GM23248 (cell line): ENCODE measurements around the gene IL32. TPM values are rescaled to one million over a fixed set of nuclear protein-coding genes. Genes with fewer than 3 reads are reported as not detected.

Source experiments
- DNase-seq: peaks from one replicate; pipeline ENCODE4 v3.0.0-alpha.2; 2015
- H2AFZ ChIP-seq: fragments of 200-600 bp; sonication (generic); 2 replicates; pipeline ENCODE4 v1.6.1; 2016; ENCODE audit warnings: antibody characterized with exemption
- H3F3A ChIP-seq: fragments of 200-600 bp; sonication (generic); 2 replicates; pipeline ENCODE4 v1.6.1; 2016; ENCODE audit warnings: mild to moderate bottlenecking, antibody characterized with exemption, mixed run types; ENCODE audit not compliant: insufficient read depth
- H3K27ac ChIP-seq: fragments of 200-600 bp; sonication (generic); 2 replicates; pipeline ENCODE4 v1.5.1; 2016; ENCODE audit warnings: mild to moderate bottlenecking
- H3K27me3 ChIP-seq: fragments of 200-600 bp; sonication (generic); replicated peaks from 2 replicates; pipeline ENCODE4 v1.6.1; 2016; ENCODE audit warnings: mild to moderate bottlenecking; ENCODE audit not compliant: insufficient read depth
- H3K36me3 ChIP-seq: fragments of 200-600 bp; sonication (generic); 2 replicates; pipeline ENCODE4 v1.6.1; 2016; ENCODE audit warnings: low read depth, mild to moderate bottlenecking
- H3K4me1 ChIP-seq: fragments of 200-600 bp; sonication (generic); 2 replicates; pipeline ENCODE4 v1.6.1; 2016; ENCODE audit warnings: mild to moderate bottlenecking; ENCODE audit not compliant: insufficient read depth
- H3K4me2 ChIP-seq: fragments of 200-600 bp; sonication (generic); one replicate; pipeline ENCODE4 v1.6.1; 2016; ENCODE audit warnings: mild to moderate bottlenecking; ENCODE audit not compliant: unreplicated experiment
- H3K4me3 ChIP-seq: fragments of 200-600 bp; sonication (generic); 2 replicates; pipeline ENCODE4 v1.5.1; 2016; ENCODE audit warnings: mild to moderate bottlenecking
- H3K79me2 ChIP-seq: fragments of 200-600 bp; sonication (generic); 2 replicates; pipeline ENCODE4 v1.6.1; 2016; ENCODE audit warnings: mild to moderate bottlenecking; ENCODE audit not compliant: insufficient read depth
- H3K9ac ChIP-seq: fragments of 200-600 bp; sonication (generic); 2 replicates; pipeline ENCODE4 v1.6.1; 2016; ENCODE audit warnings: mild to moderate bottlenecking
- H3K9me2 ChIP-seq: fragments of 200-600 bp; sonication (generic); 2 replicates; pipeline ENCODE4 v1.6.1; 2016; ENCODE audit warnings: mixed run types, mild to moderate bottlenecking, moderate library complexity; ENCODE audit not compliant: insufficient read depth
- H3K9me3 ChIP-seq: fragments of 200-600 bp; sonication (generic); one replicate; pipeline ENCODE4 v1.6.1; 2017; ENCODE audit warnings: low read depth
- H4K20me1 ChIP-seq: fragments of 200-600 bp; sonication (generic); 2 replicates; pipeline ENCODE4 v1.6.0; 2016; ENCODE audit not compliant: insufficient read depth
- EZH2 ChIP-seq: fragments of 200-600 bp; sonication (generic); IDR thresholded peaks from 2 replicates; pipeline ENCODE4 v1.6.1; 2018; ENCODE audit warnings: antibody characterized with exemption, mild to moderate bottlenecking; ENCODE audit not compliant: insufficient read depth, poor library complexity, severe bottlenecking
- EZH2phosphoT487 ChIP-seq: fragments of 200-600 bp; sonication (generic); IDR thresholded peaks from 2 replicates; pipeline ENCODE4 v1.6.1; 2018; ENCODE audit warnings: antibody characterized with exemption, moderate library complexity, mild to moderate bottlenecking, low read depth; ENCODE audit not compliant: insufficient read depth
- WGBS, 2 experiments: methylation state at CpG; one replicate each; pipeline ENCODE4 v1.1.6; 2015 to 2017; ENCODE audit warnings: low lambda C conversion rate in 2 of 2, low coverage in 1 of 2; ENCODE audit errors: missing lambda C conversion rate in 2 of 2; 5-methylcytosine and 5-hydroxymethylcytosine counted together
- in situ Hi-C: fragments of 300-500 bp; cut with MboI; formaldehyde crosslinking; loops from 2 replicates; pipeline ENCODE4 v1.15.0; 2020
- polyA plus RNA-seq: library from polyadenylated mRNA; unstranded; fragments of >200 nt; fragmentation: Nextera tagmentation; extraction: Ambion mirVana; gene quantifications from 2 replicates; pipeline ENCODE4 v1.2.1, GENCODE V29; 2016
- total RNA-seq: library from RNA; depleted of rRNA; stranded (reverse); fragments of >200 nt; shearing (Covaris generic); gene quantifications from 2 replicates; pipeline ENCODE4 v1.2.3, GENCODE V29; 2014

IL32 gene
- total and polyA plus RNA-seq, 2 experiments from 2014 or later: 0.76 to 1.0 TPM

DNA sequence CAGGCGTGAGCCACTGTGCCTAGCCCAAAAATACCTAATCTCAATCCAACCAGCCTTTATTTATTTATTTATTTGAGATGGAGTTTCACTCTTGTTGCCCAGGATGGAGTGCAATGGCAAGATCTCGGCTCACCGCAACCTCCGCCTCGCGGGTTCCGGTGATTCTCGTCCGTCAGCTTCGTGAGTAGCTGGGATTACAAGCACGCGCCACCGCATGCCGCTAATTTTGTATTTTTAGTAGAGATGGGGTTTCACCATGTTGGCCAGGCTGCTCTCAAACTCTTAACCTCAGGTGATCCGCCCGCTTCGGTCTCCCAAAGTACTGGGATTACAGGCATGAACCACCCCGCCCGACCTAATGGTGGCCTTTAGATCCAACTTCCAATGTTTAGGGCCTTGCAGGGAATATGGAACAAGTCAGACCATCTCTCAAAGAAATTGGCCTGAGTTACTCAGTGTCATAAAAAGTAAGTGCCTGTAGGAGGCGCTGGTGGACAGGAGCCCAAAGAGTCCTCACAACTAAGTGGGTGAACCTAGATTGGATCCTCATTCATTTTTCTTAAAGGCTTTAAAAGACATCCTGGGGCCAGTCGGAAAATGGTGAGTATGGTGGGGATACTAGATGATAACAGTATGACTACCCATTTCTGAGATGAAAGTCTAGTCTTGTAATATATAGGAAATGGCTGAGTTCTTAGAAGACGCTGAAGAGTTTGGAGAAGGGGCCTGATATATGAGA, 29.0 kb downstream of the IL32 start:
- in situ Hi-C loops: no loop called here
- no peaks in the 10 kb centered on the region for H3F3A ChIP-seq
- DNase-seq: peak; percentile 50
- peaks cover 18% of the 10 kb centered on the region; the same call in 1 of the 2 replicates for H3K27me3 ChIP-seq
- H3K4me1 ChIP-seq: no peaks in the 10 kb centered on the region
- no peaks in the 10 kb centered on the region for H3K9me2 ChIP-seq
- no peaks in the 10 kb centered on the region for H3K9me3 ChIP-seq
- no peak overlapping the region for H3K4me3 ChIP-seq
- no peaks in the 10 kb centered on the region for H4K20me1 ChIP-seq
- TF ChIP-seq EZH2: no peak
- no peak for TF ChIP-seq EZH2phosphoT487
- H2AFZ ChIP-seq: no peak overlapping the region
- no peak overlapping the region for H3K27ac ChIP-seq
- no peak overlapping the region for H3K9ac ChIP-seq
- no peak overlapping the region for H3K4me2 ChIP-seq
- 64 to 74% methylated on average over 22 of the region's 22 CpGs for WGBS, 2 experiments
- H3K36me3 ChIP-seq: no peaks in the 10 kb centered on the region
- H3K79me2 ChIP-seq: no peaks in the 10 kb centered on the region

DNA sequence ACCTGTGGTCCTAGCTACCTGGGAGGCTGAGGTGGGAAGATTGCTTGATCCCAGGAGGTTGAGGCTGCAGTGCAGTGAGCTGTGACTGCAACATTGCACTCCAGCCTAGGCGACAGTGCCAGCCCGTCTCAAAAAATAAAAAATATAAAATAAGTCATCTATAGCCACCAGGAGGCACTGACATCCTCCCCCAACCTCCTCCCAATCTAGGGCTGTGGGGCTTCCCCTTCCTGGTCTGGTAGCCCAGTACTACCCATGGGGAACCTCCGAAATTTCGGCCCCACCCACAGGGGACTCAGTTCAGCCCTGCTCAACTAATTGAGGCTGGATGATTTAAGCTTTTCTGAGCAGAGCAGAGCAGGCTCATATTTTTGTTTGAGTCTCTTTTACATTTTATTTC, 30.4 kb downstream of the IL32 start:
- no peaks in the 10 kb centered on the region for H3F3A ChIP-seq
- in situ Hi-C loops: no loop called here
- no peaks in the 10 kb centered on the region for H3K79me2 ChIP-seq
- peak; percentile 39 for DNase-seq
- H3K4me2 ChIP-seq: no peak overlapping the region
- 7 to 8% methylated on average over 4 of the region's 4 CpGs for WGBS, 2 experiments
- H3K9me2 ChIP-seq: no peaks in the 10 kb centered on the region
- no peaks in the 10 kb centered on the region for H3K4me1 ChIP-seq
- H3K27ac ChIP-seq: no peak overlapping the region
- no peak for TF ChIP-seq EZH2
- peaks cover 18% of the 10 kb centered on the region; the same call in 1 of the 2 replicates for H3K27me3 ChIP-seq
- no peak overlapping the region for H3K9ac ChIP-seq
- H2AFZ ChIP-seq: no peak overlapping the region
- H4K20me1 ChIP-seq: no peaks in the 10 kb centered on the region
- no peaks in the 10 kb centered on the region for H3K36me3 ChIP-seq
- no peaks in the 10 kb centered on the region for H3K9me3 ChIP-seq
- H3K4me3 ChIP-seq: no peak overlapping the region

- Histone ChIP-seq H3K79me2 (no peaks in the 10 kb centered on the region), H3K36me3 (no peaks in the 10 kb centered on the region), H3K27ac (no peak overlapping the region), H3K4me1 (no peaks in the 10 kb centered on the region), H3K4me2 (no peak overlapping the region), H3K27me3 (peaks cover 13% of the 10 kb centered on the region; the same call in 1 of the 2 replicates), H2AFZ (no peak overlapping the region), H4K20me1 (no peaks in the 10 kb centered on the region), H3K9me2 (no peaks in the 10 kb centered on the region), H3K9ac (no peak overlapping the region), H3K9me3 (no peaks in the 10 kb centered on the region), H3K4me3 (no peak overlapping the region), H3F3A (no peaks in the 10 kb centered on the region)
- 68 to 73% methylated on average over 6 of the region's 6 CpGs for WGBS, 2 experiments
- DNase-seq: no peak
- in situ Hi-C loops: no loop called here
- TF ChIP-seq EZH2phosphoT487 (no peak), EZH2 (no peak)
These were observed 30.9 kb downstream of the IL32 start for GRCh38 chr16:3096362-3096761.

DNA sequence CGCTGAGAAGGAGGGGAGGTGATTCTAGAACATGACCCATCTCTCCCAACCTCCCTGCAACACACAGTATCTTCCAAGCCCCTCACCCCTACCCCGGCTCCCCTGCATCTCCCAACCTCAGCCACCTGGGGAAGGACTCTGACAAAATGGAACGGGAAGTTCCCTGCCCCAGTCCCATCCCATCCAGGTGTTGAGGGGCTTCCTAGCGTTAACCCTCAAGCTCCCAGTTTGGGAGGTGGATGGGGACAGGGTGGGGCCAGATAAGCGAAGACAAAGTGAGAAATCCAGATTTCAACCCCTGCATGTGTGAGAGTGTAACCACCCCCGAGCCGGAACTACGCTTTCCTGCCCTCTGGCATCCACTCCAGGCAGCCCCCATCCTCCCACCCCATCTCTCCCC, 31.8 kb downstream of the IL32 start:
- Histone ChIP-seq H3K27me3 (0 out of 2 replicates have a peak, but pooled peaks cover 5% of the 10 kb centered on the region), H3K36me3 (no peaks in the 10 kb centered on the region), H3K9ac (no peak overlapping the region), H3K9me3 (no peaks in the 10 kb centered on the region), H3K4me1 (no peaks in the 10 kb centered on the region), H2AFZ (no peak overlapping the region), H3K27ac (no peak overlapping the region), H4K20me1 (no peaks in the 10 kb centered on the region), H3K9me2 (no peaks in the 10 kb centered on the region), H3K4me3 (no peak overlapping the region), H3F3A (no peaks in the 10 kb centered on the region), H3K4me2 (no peak overlapping the region), H3K79me2 (no peaks in the 10 kb centered on the region)
- TF ChIP-seq EZH2: no peak
- no peak for TF ChIP-seq EZH2phosphoT487
- DNase-seq: no peak
- WGBS, 2 experiments: 31 to 34% methylated on average over 7 to 8 of the region's 8 CpGs
- in situ Hi-C loops: no loop called here
